B cell (primary cell): Measurements from ENCODE around the gene LACTB. TPM values are rescaled to one million over a fixed set of nuclear protein-coding genes. Genes with fewer than 3 reads are reported as not detected.

Source experiments
- ATAC-seq: fragments of 200-7000 bp; cut with Tn5 transposase; one replicate; pipeline ENCODE4 v1.10.0; 2021; ENCODE audit warnings: low read depth, mild to moderate bottlenecking, moderate number of reproducible peaks, moderate library complexity
- CTCF ChIA-PET: fragments of 350-600 bp; sonication (Branson Sonifier 250); formaldehyde crosslinking; loops from one replicate; lab custom pipeline; 2021; ENCODE audit warnings: antibody characterized with exemption, inconsistent platforms; lab: Charles Lee
- POLR2A ChIA-PET: fragments of 350-600 bp; sonication (Branson Sonifier 250); formaldehyde crosslinking; loops from one replicate; lab custom pipeline; 2021; ENCODE audit warnings: antibody characterized with exemption; lab: Charles Lee
- DNase-seq: peaks from one replicate; pipeline ENCODE4 v3.0.0; 2013
- H2AFZ ChIP-seq: 2 replicates; pipeline ENCODE4 v1.6.1; 2012; ENCODE audit warnings: mild to moderate bottlenecking, low read depth, low read length; ENCODE audit not compliant: insufficient read depth, poor library complexity, severe bottlenecking
- H3K27ac ChIP-seq, 2 donors: 1 replicate in 1 of 2; 2 replicates in 1 of 2; pipeline ENCODE4 v1.5.1; 2012 to 2013; ENCODE audit warnings: low read length in 2 of 2, mild to moderate bottlenecking in 2 of 2, moderate library complexity in 1 of 2
- H3K27me3 ChIP-seq, 4 experiments: fragments of 200-600 bp in 1 of 4; sonication (generic) in 1 of 4; replicated peaks in 1 of 4; 1 replicate in 2 of 4; 2 replicates in 2 of 4; pipeline versions ENCODE4 v1.6.1 to v1.7.0; 2013 to 2016; ENCODE audit warnings: low read length in 3 of 4, mild to moderate bottlenecking in 2 of 4, mixed read lengths in 1 of 4, moderate library complexity in 1 of 4; ENCODE audit not compliant: insufficient read depth in 4 of 4, control insufficient read depth in 3 of 4; ENCODE audit errors: control extremely low read depth in 1 of 4
- H3K36me3 ChIP-seq, 2 experiments: replicated peaks in 1 of 2; 1 replicate in 1 of 2; 2 replicates in 1 of 2; pipeline versions ENCODE4 v1.6.1 to v1.7.1; 2013; ENCODE audit warnings: low read length in 1 of 2; ENCODE audit not compliant: insufficient read depth in 2 of 2, control insufficient read depth in 1 of 2; ENCODE audit errors: control extremely low read depth in 1 of 2, extremely low read depth in 1 of 2
- H3K4me1 ChIP-seq, 2 donors: fragments of 200-600 bp in 1 of 2; sonication (generic) in 1 of 2; 1 replicate in 1 of 2; 2 replicates in 1 of 2; pipeline versions ENCODE4 v1.5.1 to v1.6.1; 2013 to 2017; ENCODE audit warnings: low read length in 2 of 2; ENCODE audit not compliant: control insufficient read depth in 2 of 2, insufficient read depth in 2 of 2
- H3K4me2 ChIP-seq: replicated peaks from 2 replicates; pipeline ENCODE3; 2012; ENCODE audit warnings: mild to moderate bottlenecking, low read depth, low read length; ENCODE audit not compliant: poor library complexity, severe bottlenecking
- H3K4me3 ChIP-seq, 5 experiments: fragments of 200-600 bp in 1 of 5; sonication (generic) in 1 of 5; 1 replicate in 3 of 5; 2 replicates in 2 of 5; pipeline versions ENCODE4 v1.5.1 to v1.7.0; 2011 to 2016; ENCODE audit warnings: low read length in 4 of 5, mild to moderate bottlenecking in 4 of 5, low read depth in 2 of 5, control low read depth in 1 of 5, moderate library complexity in 1 of 5; ENCODE audit not compliant: insufficient read depth in 1 of 5; ENCODE audit errors: control extremely low read depth in 1 of 5, extremely low read depth in 1 of 5
- H3K79me2 ChIP-seq: fragments of 200-600 bp; sonication (generic); one replicate; pipeline ENCODE4 v1.6.0; 2016; ENCODE audit warnings: low read length; ENCODE audit not compliant: control insufficient read depth, insufficient read depth
- H3K9ac ChIP-seq: fragments of 200-600 bp; sonication (generic); 2 replicates; pipeline ENCODE4 v1.6.1; 2017; ENCODE audit warnings: mild to moderate bottlenecking, low read length, moderate library complexity
- H3K9me3 ChIP-seq, 3 donors: one replicate each; pipeline versions ENCODE4 v1.6.1 to v1.7.1; 2013; ENCODE audit warnings: low read length in 2 of 3; ENCODE audit not compliant: control insufficient read depth in 2 of 3, insufficient read depth in 1 of 3; ENCODE audit errors: control extremely low read depth in 1 of 3
- H4K20me1 ChIP-seq: 2 replicates; pipeline ENCODE4 v1.6.0; 2012; ENCODE audit warnings: mild to moderate bottlenecking, low read length; ENCODE audit not compliant: insufficient read depth, control insufficient read depth, poor library complexity, severe bottlenecking
- H3K27ac Mint-ChIP-seq: one replicate; pipeline ENCODE4 v1.8.0; 2021; ENCODE audit warnings: mixed read lengths
- H3K27me3 Mint-ChIP-seq: one replicate; pipeline ENCODE4 v1.8.0; 2021; ENCODE audit warnings: mixed read lengths
- H3K4me1 Mint-ChIP-seq: one replicate; pipeline ENCODE4 v1.8.0; 2021; ENCODE audit warnings: mixed read lengths
- H3K4me3 Mint-ChIP-seq: one replicate; pipeline ENCODE4 v1.8.0; 2021; ENCODE audit warnings: mixed read lengths
- H3K9me3 Mint-ChIP-seq: one replicate; pipeline ENCODE4 v1.8.0; 2022; ENCODE audit warnings: mixed read lengths; ENCODE audit not compliant: insufficient read depth
- EZH2 ChIP-seq: IDR thresholded peaks from 2 replicates; pipeline ENCODE4 v1.6.1; 2012; ENCODE audit warnings: borderline replicate concordance, low read depth, mild to moderate bottlenecking, moderate library complexity, low read length; ENCODE audit not compliant: insufficient read depth, poor library complexity, severe bottlenecking
- WGBS: methylation state at CpG from one replicate; pipeline ENCODE4 v1.1.5; 2013; ENCODE audit warnings: missing lambda C conversion rate; ENCODE audit not compliant: insufficient coverage; 5-methylcytosine and 5-hydroxymethylcytosine counted together
- intact Hi-C: fragments of 100-400 bp; cut with micrococcal nuclease; formaldehyde crosslinking; loops from one replicate; pipeline ENCODE4 v1.10.0; 2022
- polyA plus RNA-seq: library from polyadenylated mRNA; depleted of rRNA; stranded (reverse); fragments of >200 nt; gene quantifications from 2 replicates; pipeline ENCODE4 v1.2.3, GENCODE V29; 2012
- total RNA-seq, 2 donors: library from RNA; stranded (reverse); fragments of 120-200 nt in 1 of 2; gene quantifications; 1 replicate in 1 of 2; 2 replicates in 1 of 2; pipeline versions ENCODE4 v1.2.3 to v1.2.4, GENCODE V29; 2013 to 2022
- TF ChIP-seq, protein P1 (sequence below): fragments of 200-600 bp; IDR thresholded peaks from one replicate; pipeline ENCODE4 v1.8.0; 2022; ENCODE audit warnings: antibody characterized with exemption, mild to moderate bottlenecking

Gene LACTB
- total and polyA plus RNA-seq, 2 donors (not counting 1 experiment from before 2014, with no cell fraction given): 5.0 to 20.0 TPM

GRCh38 chr15:63109920-63110319, 11.7 kb upstream of the LACTB start:
- CTCF ChIA-PET: no interaction called here
- H3K4me1 Mint-ChIP-seq: no peaks in the 10 kb centered on the region
- TF ChIP-seq EZH2: no peak

DNA sequence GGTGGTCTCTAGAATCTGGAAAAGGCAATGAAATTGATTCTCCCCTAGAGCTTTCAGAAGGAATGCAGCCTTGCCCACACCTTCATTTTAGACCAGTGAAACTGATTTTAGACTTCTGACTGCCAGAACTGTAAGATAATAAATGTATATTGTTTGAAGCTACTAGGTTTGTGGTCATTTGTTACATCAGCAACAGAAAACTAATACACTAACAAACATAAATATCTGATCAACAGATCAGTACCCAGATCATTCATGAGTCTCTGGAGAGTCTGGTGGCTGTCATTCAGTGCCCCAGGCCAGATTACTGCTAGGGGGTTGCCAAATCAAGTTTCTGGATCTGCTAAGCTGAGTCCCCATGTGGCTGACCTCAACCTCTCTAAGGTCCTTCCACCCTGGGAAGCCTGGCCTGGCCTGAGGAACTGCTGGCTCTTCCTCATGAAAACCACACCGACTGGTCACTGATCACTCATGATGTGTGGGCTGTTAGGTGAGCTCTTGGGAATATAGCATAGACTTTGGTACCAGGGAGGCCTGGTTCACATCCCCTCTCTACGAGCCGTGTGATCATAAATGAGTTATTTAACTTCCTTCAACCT, 11.1 kb upstream of the LACTB start:
- intact Hi-C loops: no loop called here
- TF ChIP-seq EZH2: no peak
- TF ChIP-seq, protein P1, sequence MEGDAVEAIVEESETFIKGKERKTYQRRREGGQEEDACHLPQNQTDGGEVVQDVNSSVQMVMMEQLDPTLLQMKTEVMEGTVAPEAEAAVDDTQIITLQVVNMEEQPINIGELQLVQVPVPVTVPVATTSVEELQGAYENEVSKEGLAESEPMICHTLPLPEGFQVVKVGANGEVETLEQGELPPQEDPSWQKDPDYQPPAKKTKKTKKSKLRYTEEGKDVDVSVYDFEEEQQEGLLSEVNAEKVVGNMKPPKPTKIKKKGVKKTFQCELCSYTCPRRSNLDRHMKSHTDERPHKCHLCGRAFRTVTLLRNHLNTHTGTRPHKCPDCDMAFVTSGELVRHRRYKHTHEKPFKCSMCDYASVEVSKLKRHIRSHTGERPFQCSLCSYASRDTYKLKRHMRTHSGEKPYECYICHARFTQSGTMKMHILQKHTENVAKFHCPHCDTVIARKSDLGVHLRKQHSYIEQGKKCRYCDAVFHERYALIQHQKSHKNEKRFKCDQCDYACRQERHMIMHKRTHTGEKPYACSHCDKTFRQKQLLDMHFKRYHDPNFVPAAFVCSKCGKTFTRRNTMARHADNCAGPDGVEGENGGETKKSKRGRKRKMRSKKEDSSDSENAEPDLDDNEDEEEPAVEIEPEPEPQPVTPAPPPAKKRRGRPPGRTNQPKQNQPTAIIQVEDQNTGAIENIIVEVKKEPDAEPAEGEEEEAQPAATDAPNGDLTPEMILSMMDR: no peak

More at GRCh38 chr15:63109920-63110319, 11.7 kb upstream of the LACTB start:
- Histone ChIP-seq H3K9ac (no peak overlapping the region), H3K79me2 (no peaks in the 10 kb centered on the region), H3K27ac (no peak overlapping the region), H4K20me1 (no peaks in the 10 kb centered on the region), H3K4me2 (no peak overlapping the region), H3K27me3 (peaks cover 0 to 3% (median 0%) of the 10 kb centered on the region in 4 experiments), H3K4me1 (no peaks in the 10 kb centered on the region), H3K9me3 (peaks cover 0 to 12% (median 0%) of the 10 kb centered on the region in 3 donors), H3K36me3 (no peaks in the 10 kb centered on the region), H2AFZ (no peak overlapping the region), H3K4me3 (no peak overlapping the region)
- peaks cover 14% of the 10 kb centered on the region for H3K27me3 Mint-ChIP-seq
- WGBS: 80% methylated on average over 1 of the region's 2 CpGs
- no peak overlapping the region for H3K4me3 Mint-ChIP-seq
- intact Hi-C loops: no loop called here
- ATAC-seq (no peak), DNase-seq (no peak)
- no peaks in the 10 kb centered on the region for H3K9me3 Mint-ChIP-seq
- no peak overlapping the region for H3K27ac Mint-ChIP-seq
- POLR2A ChIA-PET: no interaction called here

More for the DNA sequence above, 11.1 kb upstream of the LACTB start:
- Histone ChIP-seq H3K79me2 (no peaks in the 10 kb centered on the region), H4K20me1 (no peaks in the 10 kb centered on the region), H3K27ac (no peak overlapping the region), H3K27me3 (peaks cover 0 to 3% (median 0%) of the 10 kb centered on the region in 4 experiments), H3K36me3 (no peaks in the 10 kb centered on the region), H3K4me2 (no peak overlapping the region), H3K9me3 (peaks cover 0 to 8% (median 0%) of the 10 kb centered on the region in 3 donors), H2AFZ (no peak overlapping the region), H3K4me1 (no peaks in the 10 kb centered on the region), H3K9ac (no peak overlapping the region), H3K4me3 (no peak overlapping the region)
- ChIA-PET CTCF (no interaction called here), POLR2A (no interaction called here)
- DNase-seq (no peak), ATAC-seq (no peak)
- H3K9me3 Mint-ChIP-seq: no peaks in the 10 kb centered on the region
- H3K27ac Mint-ChIP-seq: no peak overlapping the region
- no peaks in the 10 kb centered on the region for H3K4me1 Mint-ChIP-seq
- H3K27me3 Mint-ChIP-seq: peaks cover 14% of the 10 kb centered on the region
- 100% methylated on average over 1 of the region's 3 CpGs for WGBS
- no peak overlapping the region for H3K4me3 Mint-ChIP-seq
